MM.1S (cell line): Measurements from ENCODE around the gene SFMBT2.
"Not testable (repeated sequence)": the region's sequence is repeated elsewhere in the genome, so short reads cannot be mapped to it uniquely, and the experiment has no call there.

Experiments
- DNase-seq: peaks from one replicate; pipeline ENCODE4 v3.0.0-alpha.2; 2015
- H2AFZ ChIP-seq: fragments of 300-600 bp; sonication (generic); 2 replicates; pipeline ENCODE4 v1.6.0; 2016; ENCODE audit warnings: antibody characterized with exemption, low read length
- H3F3A ChIP-seq: fragments of 300-600 bp; sonication (generic); 2 replicates; pipeline ENCODE4 v1.6.1; 2016; ENCODE audit warnings: mild to moderate bottlenecking, antibody characterized with exemption, low read length, moderate library complexity, mixed read lengths; ENCODE audit not compliant: insufficient read depth
- H3K27ac ChIP-seq: fragments of 300-600 bp; sonication (generic); 2 replicates; pipeline ENCODE4 v1.5.1; 2016; ENCODE audit warnings: mild to moderate bottlenecking, low read length
- H3K27me3 ChIP-seq: fragments of 300-600 bp; sonication (generic); replicated peaks from 2 replicates; pipeline ENCODE4 v1.6.0; 2016; ENCODE audit warnings: low read length; ENCODE audit not compliant: insufficient read depth
- H3K36me3 ChIP-seq: fragments of 300-600 bp; sonication (generic); replicated peaks from 2 replicates; pipeline ENCODE4 v1.6.1; 2016; ENCODE audit warnings: mild to moderate bottlenecking, low read length, mixed read lengths; ENCODE audit not compliant: insufficient read depth
- H3K4me1 ChIP-seq: fragments of 300-600 bp; sonication (generic); 2 replicates; pipeline ENCODE4 v1.6.1; 2016; ENCODE audit warnings: low read length, mixed read lengths
- H3K4me2 ChIP-seq: fragments of 300-600 bp; sonication (generic); 2 replicates; pipeline ENCODE4 v1.6.0; 2016; ENCODE audit warnings: low read depth, low read length
- H3K4me3 ChIP-seq: fragments of 300-600 bp; sonication (generic); 2 replicates; pipeline ENCODE4 v1.5.1; 2016; ENCODE audit warnings: low read length, mixed read lengths
- H3K79me2 ChIP-seq: fragments of 300-600 bp; sonication (generic); 2 replicates; pipeline ENCODE4 v1.6.1; 2016; ENCODE audit warnings: mixed run types, low read length, mixed read lengths
- H3K9ac ChIP-seq: fragments of 300-600 bp; sonication (generic); 2 replicates; pipeline ENCODE4 v1.6.1; 2016; ENCODE audit warnings: low read length, mixed read lengths
- H3K9me2 ChIP-seq: fragments of 300-600 bp; sonication (generic); replicated peaks from 2 replicates; pipeline ENCODE4 v1.6.1; 2016; ENCODE audit warnings: mild to moderate bottlenecking, low read length, mixed read lengths; ENCODE audit not compliant: insufficient read depth
- H3K9me3 ChIP-seq: fragments of 300-600 bp; sonication (generic); replicated peaks from 2 replicates; pipeline ENCODE4 v1.6.1; 2016; ENCODE audit warnings: mild to moderate bottlenecking, low read length, mixed read lengths; ENCODE audit not compliant: insufficient read depth
- H4K20me1 ChIP-seq: fragments of 300-600 bp; sonication (generic); 2 replicates; pipeline ENCODE4 v1.6.1; 2016; ENCODE audit warnings: mild to moderate bottlenecking, low read length, moderate library complexity, mixed read lengths; ENCODE audit not compliant: insufficient read depth
- EZH2 ChIP-seq: fragments of 300-600 bp; sonication (generic); optimal IDR thresholded peaks from 2 replicates; pipeline ENCODE3; 2017; ENCODE audit warnings: low read depth, mild to moderate bottlenecking, antibody characterized with exemption, low read length, mixed read lengths
- EZH2phosphoT487 ChIP-seq: fragments of 300-600 bp; sonication (generic); IDR thresholded peaks from 2 replicates; pipeline ENCODE4 v1.6.1; 2018; ENCODE audit warnings: antibody characterized with exemption, low read length
- TF ChIP-seq, protein P1 (sequence below): fragments of 300-600 bp; sonication (generic); IDR thresholded peaks from 2 replicates; pipeline ENCODE4 v1.5.1; 2016; ENCODE audit warnings: antibody characterized with exemption, low read length, mixed read lengths

The SFMBT2 gene

DNA sequence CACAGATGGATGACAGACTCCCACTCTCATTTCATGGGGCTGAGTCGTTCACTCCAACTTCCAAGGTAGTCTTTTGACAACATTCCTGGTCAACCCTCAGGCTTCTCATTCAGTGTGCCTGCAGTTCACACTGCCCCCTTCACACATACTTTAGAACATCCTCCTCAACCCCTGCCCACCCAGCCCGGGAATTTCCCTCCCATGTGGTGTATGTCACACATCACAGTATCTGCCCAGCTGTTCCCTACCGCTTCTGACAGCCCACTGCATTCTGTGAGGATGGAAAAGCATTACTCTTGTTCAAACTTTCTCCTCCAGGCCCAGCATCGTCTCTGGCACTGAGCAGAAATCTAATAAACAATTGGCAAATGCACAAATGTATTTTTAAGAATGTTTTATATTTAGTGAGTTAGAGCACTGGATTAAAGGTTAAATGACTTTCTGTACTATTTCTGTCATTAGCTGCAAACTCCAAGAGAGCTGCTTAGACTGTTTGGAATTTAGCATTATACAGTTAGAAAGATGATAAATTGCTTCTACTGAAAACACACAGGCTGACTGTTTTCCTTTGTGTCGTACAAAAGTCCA lies 110.4 kb downstream of the SFMBT2 start:
- Histone ChIP-seq H3K36me3 (peaks cover 7% of the 10 kb centered on the region; the same call in 1 of the 2 replicates), H3K27me3 (no peaks in the 10 kb centered on the region), H3K4me1 (peaks cover 13% of the 10 kb centered on the region), H3K9ac (no peak overlapping the region), H4K20me1 (peaks cover 49% of the 10 kb centered on the region), H3K9me3 (no peaks in the 10 kb centered on the region), H3F3A (no peaks in the 10 kb centered on the region), H3K4me3 (no peak overlapping the region), H3K27ac (no peak overlapping the region), H3K4me2 (no peak overlapping the region), H3K9me2 (no peaks in the 10 kb centered on the region), H2AFZ (no peak overlapping the region), H3K79me2 (peaks cover 100% of the 10 kb centered on the region)
- TF ChIP-seq EZH2 = no peak
- TF ChIP-seq, protein P1, sequence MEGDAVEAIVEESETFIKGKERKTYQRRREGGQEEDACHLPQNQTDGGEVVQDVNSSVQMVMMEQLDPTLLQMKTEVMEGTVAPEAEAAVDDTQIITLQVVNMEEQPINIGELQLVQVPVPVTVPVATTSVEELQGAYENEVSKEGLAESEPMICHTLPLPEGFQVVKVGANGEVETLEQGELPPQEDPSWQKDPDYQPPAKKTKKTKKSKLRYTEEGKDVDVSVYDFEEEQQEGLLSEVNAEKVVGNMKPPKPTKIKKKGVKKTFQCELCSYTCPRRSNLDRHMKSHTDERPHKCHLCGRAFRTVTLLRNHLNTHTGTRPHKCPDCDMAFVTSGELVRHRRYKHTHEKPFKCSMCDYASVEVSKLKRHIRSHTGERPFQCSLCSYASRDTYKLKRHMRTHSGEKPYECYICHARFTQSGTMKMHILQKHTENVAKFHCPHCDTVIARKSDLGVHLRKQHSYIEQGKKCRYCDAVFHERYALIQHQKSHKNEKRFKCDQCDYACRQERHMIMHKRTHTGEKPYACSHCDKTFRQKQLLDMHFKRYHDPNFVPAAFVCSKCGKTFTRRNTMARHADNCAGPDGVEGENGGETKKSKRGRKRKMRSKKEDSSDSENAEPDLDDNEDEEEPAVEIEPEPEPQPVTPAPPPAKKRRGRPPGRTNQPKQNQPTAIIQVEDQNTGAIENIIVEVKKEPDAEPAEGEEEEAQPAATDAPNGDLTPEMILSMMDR = no peak
- no peak for TF ChIP-seq EZH2phosphoT487
- no peak for DNase-seq

DNA sequence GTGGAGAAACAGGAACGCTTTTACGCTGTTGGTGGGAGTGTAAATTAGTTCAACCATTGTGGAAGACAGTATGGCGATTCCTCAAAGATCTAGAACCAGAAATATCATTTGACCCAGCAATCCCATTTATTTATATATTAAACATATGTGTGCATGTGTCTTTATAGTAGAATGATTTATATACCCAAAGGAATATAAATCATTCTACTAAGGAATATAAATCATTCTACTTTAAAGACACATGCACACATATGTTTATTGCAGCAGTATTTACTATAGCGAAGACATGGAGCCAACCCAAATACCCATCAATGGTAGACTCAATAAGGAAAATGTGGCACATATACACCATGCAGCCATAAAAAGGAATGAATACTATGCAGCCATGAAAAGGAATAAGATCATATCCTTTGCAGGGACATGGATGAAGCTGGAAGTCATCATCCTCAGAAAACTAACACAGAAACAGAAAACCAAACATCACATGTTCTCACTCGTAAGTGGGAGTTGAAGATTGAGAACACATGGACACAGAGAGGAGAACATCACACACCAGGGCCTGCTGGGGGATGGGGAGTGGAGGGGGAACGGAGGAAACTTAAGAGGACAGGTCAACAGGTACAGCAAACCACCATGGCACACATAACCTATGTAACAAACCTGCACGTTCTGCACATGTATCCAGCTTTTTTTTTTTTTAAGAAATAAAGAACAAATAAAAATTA lies 111.1 kb downstream of the SFMBT2 start:
- DNase-seq = peak; percentile 33
- H3K9ac ChIP-seq, H3K4me3 ChIP-seq, H2AFZ ChIP-seq, H3K4me2 ChIP-seq, H3K36me3 ChIP-seq, H3K27ac ChIP-seq, H3F3A ChIP-seq, H3K27me3 ChIP-seq, H3K9me3 ChIP-seq, H3K9me2 ChIP-seq: not testable (repeated sequence)
- Histone ChIP-seq H4K20me1 (peaks cover 50% of the 10 kb centered on the region), H3K79me2 (peaks cover 100% of the 10 kb centered on the region), H3K4me1 (peaks cover 13% of the 10 kb centered on the region)

DNA sequence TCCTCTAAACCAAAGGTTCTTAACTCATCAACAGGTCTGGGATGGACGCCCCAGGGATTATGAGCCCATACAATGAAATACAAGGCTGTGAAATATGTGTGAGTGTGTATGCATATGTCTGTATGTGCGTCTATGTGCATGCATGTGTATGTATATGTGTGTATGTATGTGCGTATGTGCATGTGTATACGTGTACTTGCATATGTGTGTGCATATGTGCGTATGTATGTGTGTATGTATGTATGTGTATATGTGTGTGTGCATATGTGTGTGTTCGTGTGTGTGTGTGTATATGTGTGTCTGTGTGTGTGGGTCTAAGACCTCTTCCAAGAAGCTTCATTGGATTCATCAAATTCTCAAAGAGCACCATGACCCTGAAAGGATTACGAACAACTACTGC lies 112.3 kb downstream of the SFMBT2 start:
- Histone ChIP-seq H3K9me3 (no peaks in the 10 kb centered on the region), H3K4me1 (peaks cover 13% of the 10 kb centered on the region), H4K20me1 (peaks cover 54% of the 10 kb centered on the region), H3K79me2 (peaks cover 100% of the 10 kb centered on the region), H3K36me3 (peaks cover 7% of the 10 kb centered on the region; the same call in 1 of the 2 replicates), H3K4me2 (no peak overlapping the region), H3K27ac (no peak overlapping the region), H3K27me3 (no peaks in the 10 kb centered on the region), H3F3A (no peaks in the 10 kb centered on the region), H2AFZ (no peak overlapping the region), H3K4me3 (no peak overlapping the region), H3K9ac (no peak overlapping the region), H3K9me2 (no peaks in the 10 kb centered on the region)
- no peak for DNase-seq
- TF ChIP-seq EZH2phosphoT487 (no peak), EZH2 (no peak)
- TF ChIP-seq, protein P1 = no peak

DNA sequence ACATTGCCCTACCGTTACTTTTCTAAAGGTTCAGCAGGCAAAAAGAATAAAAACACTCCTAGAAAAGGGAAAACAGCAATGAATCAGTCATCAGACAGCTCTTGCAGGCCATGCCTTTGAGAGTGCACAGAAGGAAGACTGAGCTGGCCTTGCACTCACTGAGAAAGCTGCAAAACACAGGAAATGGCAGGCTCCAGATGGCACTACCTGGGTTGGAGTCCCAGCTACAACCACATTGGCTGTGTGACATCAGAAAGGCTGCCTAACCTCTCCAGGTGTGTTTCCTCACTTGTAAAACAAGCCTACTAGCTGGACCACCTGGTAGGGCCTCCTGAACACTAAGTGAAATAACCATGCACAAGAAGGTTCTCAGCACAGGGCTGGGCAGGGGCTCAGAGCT lies 113.7 kb downstream of the SFMBT2 start:
- no peaks in the 10 kb centered on the region for H3F3A ChIP-seq
- no peak overlapping the region for H2AFZ ChIP-seq
- H3K4me2 ChIP-seq = no peak overlapping the region
- H3K9me2 ChIP-seq = no peaks in the 10 kb centered on the region
- peaks cover 4% of the 10 kb centered on the region; the same call in 1 of the 2 replicates for H3K36me3 ChIP-seq
- H3K4me3 ChIP-seq = no peak overlapping the region
- H3K79me2 ChIP-seq = peaks cover 100% of the 10 kb centered on the region
- H4K20me1 ChIP-seq = peaks cover 51% of the 10 kb centered on the region
- H3K9me3 ChIP-seq = no peaks in the 10 kb centered on the region
- no peaks in the 10 kb centered on the region for H3K27me3 ChIP-seq
- DNase-seq = peak; percentile 66
- peaks cover 13% of the 10 kb centered on the region for H3K4me1 ChIP-seq
- H3K27ac ChIP-seq = peak overlapping the region; percentile 21; the same call in 1 of the 2 replicates
- H3K9ac ChIP-seq = no peak overlapping the region
- TF ChIP-seq, protein P1 = no peak
